B cell (primary cell): ENCODE data around the gene SLC7A6OS.

ENCODE experiments used
- CTCF ChIP-seq: fragments of 200-600 bp; IDR thresholded peaks from one replicate; pipeline ENCODE4 v1.8.0; 2022; ENCODE audit warnings: antibody characterized with exemption, mild to moderate bottlenecking
- EZH2 ChIP-seq: IDR thresholded peaks from 2 replicates; pipeline ENCODE4 v1.6.1; 2012; ENCODE audit warnings: borderline replicate concordance, low read depth, mild to moderate bottlenecking, moderate library complexity, low read length; ENCODE audit not compliant: insufficient read depth, poor library complexity, severe bottlenecking

DNA sequence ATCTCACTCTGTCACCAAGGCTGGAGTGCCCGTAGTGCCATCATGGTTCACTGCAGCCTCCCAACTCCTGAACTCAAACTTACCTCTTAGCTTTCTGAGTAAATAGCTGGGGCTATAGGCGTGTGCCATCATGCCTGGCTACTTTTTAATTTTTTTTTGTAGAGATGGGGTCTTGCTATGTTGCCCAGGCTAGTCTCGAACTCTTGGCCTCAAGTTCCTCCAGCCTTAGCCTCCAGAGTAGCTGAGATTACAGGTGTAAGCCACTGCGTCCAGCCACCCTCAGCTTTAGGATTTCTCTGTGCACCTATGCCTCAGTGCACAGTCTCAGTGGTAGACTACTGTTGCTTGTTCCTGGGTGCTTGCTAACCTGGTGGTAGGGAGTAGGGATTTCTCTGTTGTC lies 41.0 kb downstream of the SLC7A6OS start:
- no peak for TF ChIP-seq CTCF
- no peak for TF ChIP-seq EZH2
